H7 (cell line): ENCODE measurements around the gene ADAM33. TPM values are rescaled to one million over a fixed set of nuclear protein-coding genes. Genes with fewer than 3 reads are reported as not detected.

Source experiments
- DNase-seq: peaks from one replicate; pipeline ENCODE4 v3.0.0; 2012
- H3K27me3 ChIP-seq: 2 replicates; pipeline ENCODE4 v1.6.0; 2011; ENCODE audit warnings: mild to moderate bottlenecking, low read length; ENCODE audit not compliant: control insufficient read depth, insufficient read depth
- H3K36me3 ChIP-seq: replicated peaks from 2 replicates; pipeline ENCODE4 v1.5.1; 2011; ENCODE audit warnings: low read length; ENCODE audit not compliant: control insufficient read depth, insufficient read depth
- H3K4me3 ChIP-seq: 2 replicates; pipeline ENCODE4 v1.5.1; 2011; ENCODE audit warnings: low read depth, mild to moderate bottlenecking, control low read depth, low read length, moderate library complexity; ENCODE audit not compliant: insufficient read depth
- total RNA-seq: library from RNA; depleted of rRNA; stranded (reverse); fragments of >200 nt; shearing (Covaris generic); gene quantifications from 2 replicates; pipeline ENCODE4 v1.2.3, GENCODE V29; 2014

The ADAM33 gene
- total RNA-seq, 1 experiment from 2014 or later = 3.3 TPM

- Histone ChIP-seq H3K4me3 (no peak overlapping the region), H3K36me3 (no peaks in the 10 kb centered on the region), H3K27me3 (peaks cover 7% of the 10 kb centered on the region)
- DNase-seq = no peak
These were observed 5.1 kb upstream of the ADAM33 start for GRCh38 chr20:3686867-3687321.

- no peak for DNase-seq
- Histone ChIP-seq H3K27me3 (peaks cover 12% of the 10 kb centered on the region), H3K36me3 (no peaks in the 10 kb centered on the region), H3K4me3 (no peak overlapping the region)
These were observed 4.6 kb upstream of the ADAM33 start for GRCh38 chr20:3686421-3686820.

- H3K4me3 ChIP-seq = no peak overlapping the region
- no peak for DNase-seq
- no peaks in the 10 kb centered on the region for H3K36me3 ChIP-seq
- H3K27me3 ChIP-seq = peaks cover 13% of the 10 kb centered on the region
These were observed 3.5 kb upstream of the ADAM33 start for GRCh38 chr20:3685341-3685740.

- Histone ChIP-seq H3K4me3 (peak overlapping the region; percentile 59), H3K36me3 (no peaks in the 10 kb centered on the region), H3K27me3 (peaks cover 13% of the 10 kb centered on the region)
- DNase-seq = no peak
These were observed 369 bp downstream of the ADAM33 start for GRCh38 chr20:3681352-3681930.

GRCh38 chr20:3680701-3681351, 984 bp downstream of the ADAM33 start:
- Histone ChIP-seq H3K36me3 (no peaks in the 10 kb centered on the region), H3K4me3 (no peak overlapping the region), H3K27me3 (peaks cover 13% of the 10 kb centered on the region)
- DNase-seq = peak; percentile 74

GRCh38 chr20:3679749-3680700, 1.8 kb downstream of the ADAM33 start:
- H3K4me3 ChIP-seq = no peak overlapping the region
- H3K36me3 ChIP-seq = no peaks in the 10 kb centered on the region
- DNase-seq = peak; percentile 73
- peaks cover 12% of the 10 kb centered on the region for H3K27me3 ChIP-seq

- DNase-seq = no peak
- H3K36me3 ChIP-seq = no peaks in the 10 kb centered on the region
These were observed 2.7 kb downstream of the ADAM33 start for GRCh38 chr20:3678856-3679720.

GRCh38 chr20:3678198-3678597, 3.6 kb downstream of the ADAM33 start:
- H3K36me3 ChIP-seq = no peaks in the 10 kb centered on the region
- H3K4me3 ChIP-seq = no peak overlapping the region
- H3K27me3 ChIP-seq = peaks cover 11% of the 10 kb centered on the region
- DNase-seq = no peak

More at GRCh38 chr20:3678856-3679720, 2.7 kb downstream of the ADAM33 start:
- H3K27me3 ChIP-seq = peaks cover 11% of the 10 kb centered on the region
- no peak overlapping the region for H3K4me3 ChIP-seq

GRCh38 chr20:3677733-3678132, 4.1 kb downstream of the ADAM33 start:
- no peak for DNase-seq
- Histone ChIP-seq H3K27me3 (peaks cover 14% of the 10 kb centered on the region), H3K36me3 (no peaks in the 10 kb centered on the region), H3K4me3 (no peak overlapping the region)

- H3K27me3 ChIP-seq = peaks cover 12% of the 10 kb centered on the region; the same call in 1 of the 2 replicates
- no peaks in the 10 kb centered on the region for H3K36me3 ChIP-seq
- no peak for DNase-seq
- H3K4me3 ChIP-seq = no peak overlapping the region
These were observed 6.6 kb downstream of the ADAM33 start for GRCh38 chr20:3674995-3675900.

GRCh38 chr20:3674447-3674846, 7.4 kb downstream of the ADAM33 start:
- Histone ChIP-seq H3K27me3 (peaks cover 12% of the 10 kb centered on the region; the same call in 1 of the 2 replicates), H3K36me3 (no peaks in the 10 kb centered on the region), H3K4me3 (no peak overlapping the region)
- DNase-seq = no peak

- DNase-seq = peak; percentile 68
- no peaks in the 10 kb centered on the region for H3K36me3 ChIP-seq
- peaks cover 12% of the 10 kb centered on the region; the same call in 1 of the 2 replicates for H3K27me3 ChIP-seq
- H3K4me3 ChIP-seq = no peak overlapping the region
These were observed 8.4 kb downstream of the ADAM33 start for GRCh38 chr20:3673221-3674070.
